Measurements from ENCODE around the gene NDUFB10. TPM values are rescaled to one million over a fixed set of nuclear protein-coding genes. Genes with fewer than 3 reads are reported as not detected.

The NDUFB10 gene
- total RNA-seq, 2 donors from 2014 or later: 39.2 to 86.1 TPM

GRCh38 chr16:1979271-1980029, 20.1 kb downstream of the NDUFB10 start:
- ATAC-seq: peak; percentile 67

GRCh38 chr16:1980030-1980769, 20.9 kb downstream of the NDUFB10 start:
- peak in 2 of 4 donors; percentile 53 to 57 for DNase-seq
- peaks cover 0 to 16% of the 10 kb centered on the region in 2 donors for H3K36me3 ChIP-seq (replicated peaks in 1 of 2; ENCODE audit: insufficient read depth in 1 of 2, low read depth in 2 of 2)
- H3K4me3 ChIP-seq: no peak overlapping the region
- H3K27me3 ChIP-seq: no peaks in the 10 kb centered on the region
- H3K9me3 ChIP-seq: no peaks in the 10 kb centered on the region
- TF ChIP-seq POLR2A (IDR thresholded peaks at IDR 0.05): no peak
- intact Hi-C loops (cut with DNase I): no loop called here
- no peak for ATAC-seq
- H3K4me1 ChIP-seq: peaks cover 60% of the 10 kb centered on the region
- peak overlapping the region in 3 of 4 donors; percentile 52 to 78 (median 74) for H3K27ac ChIP-seq
- WGBS, 2 donors: 11 to 36% methylated on average over 7 to 52 of the region's 53 CpGs

More at GRCh38 chr16:1979271-1980029, 20.1 kb downstream of the NDUFB10 start:
- Histone ChIP-seq H3K36me3 (replicated peaks in 1 of 2; ENCODE audit: insufficient read depth in 1 of 2, low read depth in 2 of 2) (peaks cover 0 to 20% of the 10 kb centered on the region in 2 donors), H3K4me1 (peaks cover 52% of the 10 kb centered on the region), H3K27me3 (no peaks in the 10 kb centered on the region), H3K27ac (peak overlapping the region; percentile 2 to 78 (median 63)), H3K9me3 (no peaks in the 10 kb centered on the region), H3K4me3 (peak overlapping the region in 1 of 2 donors; percentile 16)
- TF ChIP-seq POLR2A (IDR thresholded peaks at IDR 0.05) (peak; percentile 55 to 75 (median 74)), CTCF (IDR thresholded peaks at IDR 0.05) (no peak)
- DNase-seq: peak; percentile 87 to 91 (median 90)
- 6 to 24% methylated on average over 6 to 66 of the region's 70 CpGs for WGBS, 2 donors
- intact Hi-C loops (cut with DNase I): no loop called here

GRCh38 chr16:1980770-1981087, 21.4 kb downstream of the NDUFB10 start:
- Histone ChIP-seq H3K9me3 (no peaks in the 10 kb centered on the region), H3K4me1 (peaks cover 63% of the 10 kb centered on the region), H3K27ac (peak overlapping the region in 1 of 4 donors; percentile 0), H3K4me3 (no peak overlapping the region), H3K36me3 (replicated peaks in 1 of 2; ENCODE audit: insufficient read depth in 1 of 2, low read depth in 2 of 2) (peaks cover 0 to 11% of the 10 kb centered on the region in 2 donors), H3K27me3 (no peaks in the 10 kb centered on the region)
- whole genome bisulfite sequencing, 2 donors: 23 to 55% methylated on average over 9 to 10 of the region's 16 CpGs
- DNase-seq: no peak
- intact Hi-C loops (cut with DNase I): no loop called here
- no peak for TF ChIP-seq POLR2A (IDR thresholded peaks at IDR 0.05)
- no peak for TF ChIP-seq CTCF (IDR thresholded peaks at IDR 0.05)
- no peak for ATAC-seq

GRCh38 chr16:1981398-1981836, 22.1 kb downstream of the NDUFB10 start, which contains the start of gene NOXO1:
Gene NOXO1, minus strand, starts transcription at chr16:1981469. Its CDS starts 290 bp downstream, at chr16:1981179.
- WGBS, 2 donors: 65 to 70% methylated on average over 6 of the region's 6 CpGs

More at GRCh38 chr16:1981398-1981836, 22.1 kb downstream of the NDUFB10 start, which contains the start of gene NOXO1:
- DNase-seq: no peak
- Histone ChIP-seq H3K4me1 (peaks cover 63% of the 10 kb centered on the region), H3K27ac (peak within 1 kb of the TSS in 3 of 4 donors; percentile 43 to 59 (median 55)), H3K4me3 (no peak within 1 kb of the TSS), H3K9me3 (no peaks in the 10 kb centered on the region), H3K27me3 (no peaks in the 10 kb centered on the region), H3K36me3 (replicated peaks in 1 of 2; ENCODE audit: insufficient read depth in 1 of 2, low read depth in 2 of 2) (peaks cover 0 to 9% of the 10 kb centered on the region in 2 donors)
- no peak for ATAC-seq
- TF ChIP-seq POLR2A (IDR thresholded peaks at IDR 0.05): no peak
- TF ChIP-seq CTCF (IDR thresholded peaks at IDR 0.05): no peak
- intact Hi-C loops (cut with DNase I): no loop called here

Data from body of pancreas (tissue), 4 donors.